Tibial nerve (tissue), 4 donors: ENCODE measurements around the gene CYP19A1. TPM values are rescaled to one million over a fixed set of nuclear protein-coding genes. Genes with fewer than 3 reads are reported as not detected.
A peak's percentile ranks its signal among the peaks of the same experiment; 100 is the strongest.

Source experiments
- DNase-seq, 2 donors: peaks; one replicate each; pipeline ENCODE4 v3.0.0-alpha.2; 2019; ENCODE audit warnings: low spot score in 2 of 2
- H3K27ac ChIP-seq, 4 donors: fragments of 200-600 bp; sonication (generic) in 3 of 4; one replicate each; pipeline ENCODE4 v1.5.1; 2017 to 2019; ENCODE audit warnings: mild to moderate bottlenecking in 1 of 4
- H3K27me3 ChIP-seq, 2 donors: fragments of 200-600 bp; sonication (generic) in 1 of 2; one replicate each; pipeline versions ENCODE4 v1.5.1 to v1.6.0; 2017 to 2019
- H3K36me3 ChIP-seq, 3 donors: fragments of 200-600 bp; sonication (generic); one replicate each; pipeline ENCODE4 v1.5.1; 2018 to 2019
- H3K4me1 ChIP-seq, 4 donors: fragments of 200-600 bp; sonication (generic) in 3 of 4; one replicate each; pipeline ENCODE4 v1.5.1; 2017 to 2019
- H3K4me3 ChIP-seq, 4 donors: fragments of 200-600 bp; sonication (generic) in 3 of 4; one replicate each; pipeline ENCODE4 v1.5.1; 2017 to 2019; ENCODE audit warnings: mild to moderate bottlenecking in 1 of 4, moderate library complexity in 1 of 4
- H3K9me3 ChIP-seq, 4 donors: fragments of 200-600 bp; sonication (generic) in 3 of 4; one replicate each; pipeline ENCODE4 v1.5.1; 2017 to 2019
- CTCF ChIP-seq, 5 experiments: fragments of 200-600 bp in 3 of 5; fragments of 450-650 bp in 2 of 5; sonication (generic) in 3 of 5; IDR thresholded peaks; one replicate each; pipeline ENCODE4 v1.5.1; 2016 to 2019; ENCODE audit warnings: antibody characterized with exemption in 5 of 5, mild to moderate bottlenecking in 3 of 5, moderate library complexity in 2 of 5
- EP300 ChIP-seq, 2 donors: sonication (generic); formaldehyde crosslinking; IDR thresholded peaks; one replicate each; pipeline ENCODE4 v1.6.1; 2017; ENCODE audit warnings: antibody characterized with exemption in 2 of 2, mild to moderate bottlenecking in 1 of 2
- POLR2A ChIP-seq, 2 donors: fragments of 450-650 bp; IDR thresholded peaks; one replicate each; pipeline ENCODE4 v1.6.1; 2017; ENCODE audit warnings: antibody characterized with exemption in 2 of 2, mild to moderate bottlenecking in 2 of 2, moderate library complexity in 2 of 2
- WGBS, 2 donors: methylation state at CpG; one replicate each; pipeline ENCODE4 v1.1.5; 2018; 5-methylcytosine and 5-hydroxymethylcytosine counted together
- total RNA-seq, 4 donors: library from RNA; depleted of rRNA; stranded (reverse); fragments of >200 nt; gene quantifications; one replicate each; pipeline ENCODE4 v1.1.0, GENCODE V29; 2016

Gene CYP19A1
- total RNA-seq, 4 donors from 2014 or later, result 6.3 to 124 (median 15.6) TPM

DNA sequence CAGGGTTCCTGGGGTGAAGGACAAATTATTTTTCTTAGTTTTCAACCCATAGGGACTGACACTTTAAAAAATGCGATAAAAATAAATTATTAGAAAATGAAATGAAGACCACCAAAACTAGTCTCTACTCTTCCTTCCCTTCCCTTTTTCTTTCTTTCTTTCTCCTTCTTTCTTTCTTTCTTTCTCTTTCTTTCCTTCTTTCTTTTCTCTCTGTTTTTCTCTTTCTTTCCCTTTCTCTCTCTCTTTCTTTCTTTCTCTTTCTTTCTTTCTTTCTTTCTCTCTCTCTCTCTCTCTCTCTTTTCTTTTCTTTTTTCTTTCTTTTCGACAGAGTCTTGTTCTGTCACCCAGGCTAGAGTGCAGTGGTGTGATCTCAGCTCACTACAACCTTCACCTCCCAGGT lies 144.4 kb downstream of the CYP19A1 start:
- TF ChIP-seq POLR2A (IDR thresholded peaks at IDR 0.05), result no peak
- TF ChIP-seq CTCF (IDR thresholded peaks at IDR 0.05), result no peak
- TF ChIP-seq EP300 (IDR thresholded peaks at IDR 0.05), result no peak
- 63 to 91% methylated on average over 2 of the region's 2 CpGs for WGBS, 2 donors
- no peak overlapping the region for H3K27ac ChIP-seq
- no peaks in the 10 kb centered on the region for H3K27me3 ChIP-seq
- H3K4me1 ChIP-seq, result peaks cover 0 to 21% (median 0%) of the 10 kb centered on the region in 4 donors
- DNase-seq, result no peak
- no peak overlapping the region for H3K4me3 ChIP-seq
- H3K9me3 ChIP-seq, result no peaks in the 10 kb centered on the region
- no peaks in the 10 kb centered on the region for H3K36me3 ChIP-seq

- Histone ChIP-seq H3K4me3 (no peak overlapping the region), H3K9me3 (no peaks in the 10 kb centered on the region), H3K27me3 (no peaks in the 10 kb centered on the region), H3K36me3 (no peaks in the 10 kb centered on the region), H3K4me1 (peaks cover 0 to 21% (median 0%) of the 10 kb centered on the region in 4 donors), H3K27ac (peak overlapping the region in 1 of 4 donors; percentile 24)
- no peak for DNase-seq
- no peak for TF ChIP-seq POLR2A (IDR thresholded peaks at IDR 0.05)
- no peak for TF ChIP-seq EP300 (IDR thresholded peaks at IDR 0.05)
- no peak for TF ChIP-seq CTCF (IDR thresholded peaks at IDR 0.05)
- 49 to 55% methylated on average over 6 of the region's 6 CpGs for WGBS, 2 donors
Measured at GRCh38 chr15:51193526-51193925, 144.9 kb downstream of the CYP19A1 start.

DNA sequence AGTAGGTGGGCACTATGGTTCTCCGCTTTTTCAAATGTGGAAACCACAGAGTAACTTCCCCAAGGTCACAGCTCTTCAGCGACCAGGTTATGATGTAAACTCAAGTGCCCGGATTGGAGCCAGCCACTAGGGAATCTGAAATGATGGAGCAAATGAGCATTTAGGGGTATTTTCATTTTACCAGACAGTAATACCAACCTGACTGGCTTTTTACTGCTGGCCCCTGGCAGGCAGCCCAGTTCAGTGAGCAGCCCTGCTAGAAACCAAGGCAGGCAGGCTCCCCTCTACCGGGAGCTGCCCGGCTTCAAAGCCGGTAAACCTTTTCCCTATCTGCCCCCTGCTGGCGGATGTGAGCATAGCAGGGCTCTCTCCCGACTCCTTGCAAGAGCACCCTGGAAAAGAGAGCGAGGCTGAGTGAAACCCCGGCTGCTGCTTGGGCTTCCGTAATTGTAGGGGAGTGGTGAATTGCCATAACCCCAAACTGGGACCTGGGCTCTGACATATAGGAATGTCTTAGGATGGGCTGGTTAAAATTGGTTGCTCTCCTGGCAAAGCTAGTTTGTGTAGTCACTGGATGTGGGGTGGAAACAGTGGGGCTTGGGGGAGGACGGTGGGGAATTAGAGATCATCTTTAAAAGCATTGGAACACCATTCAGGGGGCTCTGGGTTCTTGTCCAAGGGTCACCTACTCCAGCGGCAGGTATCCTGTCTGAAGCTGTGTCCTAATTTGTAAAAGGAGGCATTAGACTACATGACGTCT lies 145.7 kb downstream of the CYP19A1 start:
- DNase-seq, result peak; percentile 91 to 99
- no peaks in the 10 kb centered on the region for H3K36me3 ChIP-seq
- WGBS, 2 donors, result 27 to 35% methylated on average over 14 of the region's 14 CpGs
- H3K4me3 ChIP-seq, result no peak overlapping the region
- H3K9me3 ChIP-seq, result no peaks in the 10 kb centered on the region
- TF ChIP-seq POLR2A (IDR thresholded peaks at IDR 0.05), result no peak
- peak; percentile 88 to 92 (median 90) for TF ChIP-seq CTCF (IDR thresholded peaks at IDR 0.05)
- peak in 1 of 2 donors; percentile 6 for TF ChIP-seq EP300 (IDR thresholded peaks at IDR 0.05)
- peaks cover 0 to 16% (median 0%) of the 10 kb centered on the region in 4 donors for H3K4me1 ChIP-seq
- H3K27me3 ChIP-seq, result no peaks in the 10 kb centered on the region
- no peak overlapping the region for H3K27ac ChIP-seq

DNA sequence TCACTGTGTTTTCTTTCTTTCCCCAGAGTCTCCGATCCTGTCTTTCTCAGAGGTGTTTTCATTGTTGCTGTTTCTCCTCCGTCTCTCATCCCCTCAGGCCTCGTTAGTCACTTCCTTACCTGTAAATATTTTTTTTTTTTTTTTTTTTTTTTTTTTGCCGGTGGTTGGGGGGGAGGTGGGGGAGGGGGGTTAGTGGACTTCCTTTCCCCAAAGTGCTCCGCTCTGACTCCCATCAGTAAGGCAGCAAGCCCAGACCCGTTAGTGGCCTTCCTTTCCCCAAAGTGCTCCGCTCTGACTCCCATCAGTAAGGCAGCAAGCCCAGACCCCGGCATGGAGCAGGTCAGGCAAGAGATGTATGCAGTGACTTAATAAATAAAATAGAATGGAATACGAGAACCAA lies 146.6 kb downstream of the CYP19A1 start:
- no peak overlapping the region for H3K27ac ChIP-seq
- WGBS, 2 donors, result 67 to 88% methylated on average over 9 of the region's 9 CpGs
- TF ChIP-seq POLR2A (IDR thresholded peaks at IDR 0.05), result no peak
- no peak for TF ChIP-seq CTCF (IDR thresholded peaks at IDR 0.05)
- TF ChIP-seq EP300 (IDR thresholded peaks at IDR 0.05), result no peak
- no peaks in the 10 kb centered on the region for H3K9me3 ChIP-seq
- no peak for DNase-seq
- H3K4me1 ChIP-seq, result peaks cover 0 to 16% (median 0%) of the 10 kb centered on the region in 4 donors
- no peaks in the 10 kb centered on the region for H3K36me3 ChIP-seq
- H3K4me3 ChIP-seq, result no peak overlapping the region
- no peaks in the 10 kb centered on the region for H3K27me3 ChIP-seq

DNA sequence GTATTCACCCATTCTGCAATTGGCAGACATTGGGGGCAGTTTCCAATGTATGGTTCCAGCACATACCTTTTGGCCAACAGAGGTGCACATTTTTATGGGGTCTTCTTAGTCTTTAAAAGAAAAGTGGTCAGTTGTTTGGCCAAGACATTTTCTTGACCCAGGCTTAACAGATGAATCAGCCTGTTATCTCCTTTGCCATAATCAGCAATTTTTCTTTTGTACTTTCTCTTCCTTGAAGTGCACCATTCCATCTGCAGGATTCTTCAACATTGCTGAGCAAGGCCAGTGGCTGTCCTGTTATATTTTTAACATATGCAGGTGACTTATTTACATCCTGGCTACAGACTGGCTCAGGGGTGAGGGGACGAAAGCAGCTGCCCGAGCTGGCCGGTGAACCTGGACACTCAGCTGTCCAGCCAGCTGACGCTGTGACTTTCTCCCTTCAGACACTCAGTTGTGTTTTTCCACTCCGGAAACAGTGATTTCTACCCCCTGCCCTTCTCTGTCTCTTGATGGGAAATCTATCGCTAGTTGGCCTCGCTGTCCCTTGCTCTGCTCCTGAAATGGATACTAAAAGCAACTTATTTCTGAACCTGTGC lies 147.2 kb downstream of the CYP19A1 start:
- no peaks in the 10 kb centered on the region for H3K36me3 ChIP-seq
- no peaks in the 10 kb centered on the region for H3K27me3 ChIP-seq
- WGBS, 2 donors, result 78 to 89% methylated on average over 7 of the region's 7 CpGs
- no peak for DNase-seq
- H3K4me1 ChIP-seq, result peaks cover 0 to 16% (median 0%) of the 10 kb centered on the region in 4 donors
- no peak for TF ChIP-seq EP300 (IDR thresholded peaks at IDR 0.05)
- TF ChIP-seq POLR2A (IDR thresholded peaks at IDR 0.05), result no peak
- no peak for TF ChIP-seq CTCF (IDR thresholded peaks at IDR 0.05)
- H3K9me3 ChIP-seq, result no peaks in the 10 kb centered on the region
- H3K4me3 ChIP-seq, result no peak overlapping the region
- H3K27ac ChIP-seq, result peak overlapping the region in 1 of 4 donors; percentile 28
